Right lung (tissue), 5 donors: ENCODE measurements around the gene LAGE3. TPM values are rescaled to one million over a fixed set of nuclear protein-coding genes. Genes with fewer than 3 reads are reported as not detected.
A peak's percentile ranks its signal among the peaks of the same experiment; 100 is the strongest.

Experiments
- DNase-seq, 2 donors: peaks; one replicate each; pipeline ENCODE4 v3.0.0-alpha.2; 2013
- polyA plus RNA-seq, 5 donors: library from polyadenylated mRNA; unstranded; fragments of 120-200 nt; gene quantifications; one replicate each; pipeline versions ENCODE4 v1.2.1 to v1.2.3, GENCODE V29; 2013; ENCODE audit warnings: inconsistent platforms in 1 of 5, low replicate concordance in 1 of 5; ENCODE audit not compliant: insufficient read length in 5 of 5, insufficient read depth in 1 of 5

The LAGE3 gene
- polyA plus RNA-seq, 5 donors, result 12.4 to 33.4 (median 17.1) TPM

- DNase-seq, result peak in 1 of 2 donors; percentile 21
Observed at GRCh38 chrX:154436983-154437752, 41.9 kb downstream of the LAGE3 start, which contains the start of gene GDI1. TSS of gene GDI1 (plus strand) at chrX:154437154. CDS start at chrX:154437255, 101 bp downstream.

- DNase-seq, result peak in 1 of 2 donors; percentile 29
Observed at GRCh38 chrX:154436374-154436982, 42.6 kb downstream of the LAGE3 start.

GRCh38 chrX:154435171-154435733 is 43.8 kb downstream of the LAGE3 start:
- no peak for DNase-seq

- DNase-seq, result no peak
Observed at GRCh38 chrX:154434394-154435168, 44.5 kb downstream of the LAGE3 start.

- DNase-seq, result no peak
Observed at GRCh38 chrX:154433605-154434004, 45.5 kb downstream of the LAGE3 start.

- no peak for DNase-seq
Observed at GRCh38 chrX:154432210-154432609, 46.9 kb downstream of the LAGE3 start.

- DNase-seq, result no peak
Observed at GRCh38 chrX:154431341-154431740, 47.7 kb downstream of the LAGE3 start.

- DNase-seq, result no peak
Observed at GRCh38 chrX:154430916-154431315, 48.2 kb downstream of the LAGE3 start.

- no peak for DNase-seq
Observed at GRCh38 chrX:154430479-154430878, 48.6 kb downstream of the LAGE3 start.

GRCh38 chrX:154429711-154430110 is 49.4 kb downstream of the LAGE3 start:
- no peak for DNase-seq

GRCh38 chrX:154428176-154429171 is 50.6 kb downstream of the LAGE3 start, which contains the start of gene ATP6AP1:
TSS of gene ATP6AP1 (plus strand) at chrX:154428677. CDS start at chrX:154428693, 16 bp downstream.
- DNase-seq, result peak; percentile 85 to 88

Other genes with a start within 250 kb of the LAGE3 start
- gene OPN1MW3, start 221.7 kb downstream of the LAGE3 start, polyA plus RNA-seq, result not detected
- not detected for gene TEX28, start 184.2 kb downstream of the LAGE3 start, polyA plus RNA-seq
- under 1 TPM; 0.28 to 0.37 (median 0.30) TPM for gene TKTL1, start 183.5 kb downstream of the LAGE3 start, polyA plus RNA-seq
- 100 to 1,000 TPM; 349 to 757 (median 422) TPM for gene FLNA, start 104.6 kb downstream of the LAGE3 start, polyA plus RNA-seq
- gene EMD, start 100.0 kb downstream of the LAGE3 start, polyA plus RNA-seq, result 10 to 100 TPM; 52.8 to 84.2 (median 63.9) TPM
- 1,000 to 10,000 TPM; 4,389 to 5,989 (median 4,777) TPM for gene RPL10, start 80.9 kb downstream of the LAGE3 start, polyA plus RNA-seq
- gene DNASE1L1, start 70.0 kb downstream of the LAGE3 start, polyA plus RNA-seq, result 10 to 100 TPM in 4 of 5 donors, 1 to 10 TPM in 1; 9.3 to 12.4 (median 10.5) TPM
- gene TAFAZZIN, start 67.7 kb downstream of the LAGE3 start, polyA plus RNA-seq, result 10 to 100 TPM; 31.1 to 44.8 (median 37.6) TPM
- gene ATP6AP1, start 50.6 kb downstream of the LAGE3 start, polyA plus RNA-seq, result 100 to 1,000 TPM in 2 of 5 donors, 10 to 100 TPM in 3; 79.5 to 109 (median 96.3) TPM
- 100 to 1,000 TPM; 108 to 164 (median 142) TPM for gene GDI1, start 42.1 kb downstream of the LAGE3 start, polyA plus RNA-seq
- 10 to 100 TPM; 37.0 to 58.6 (median 48.1) TPM for gene FAM50A, start 35.1 kb downstream of the LAGE3 start, polyA plus RNA-seq
- 10 to 100 TPM; 54.4 to 79.2 (median 63.2) TPM for gene PLXNA3, start 21.0 kb downstream of the LAGE3 start, polyA plus RNA-seq
- 10 to 100 TPM; 22.6 to 38.0 (median 28.8) TPM for gene UBL4A, start 7.3 kb upstream of the LAGE3 start, polyA plus RNA-seq
- 10 to 100 TPM; 13.6 to 24.7 (median 16.8) TPM for gene SLC10A3, start 11.3 kb upstream of the LAGE3 start, polyA plus RNA-seq
- gene FAM3A, start 37.0 kb upstream of the LAGE3 start, polyA plus RNA-seq, result 10 to 100 TPM; 24.9 to 49.3 (median 35.7) TPM
- 10 to 100 TPM; 30.3 to 49.3 (median 39.8) TPM for gene G6PD, start 67.6 kb upstream of the LAGE3 start, polyA plus RNA-seq
- 10 to 100 TPM; 14.0 to 18.5 (median 16.7) TPM for gene IKBKG, start 68.3 kb upstream of the LAGE3 start, polyA plus RNA-seq
- gene CTAG1A, start 105.9 kb upstream of the LAGE3 start, polyA plus RNA-seq, result not detected
- gene CTAG1B, start 140.0 kb upstream of the LAGE3 start, polyA plus RNA-seq, result not detected
- not detected for gene CTAG2, start 174.3 kb upstream of the LAGE3 start, polyA plus RNA-seq